T-helper 1 cell treated with Interleukin-12 subunit alpha and Interleukin-12 subunit beta and Interleukin-4 antibody, amounts not matched to agents 30 ng/mL and 1 ng/mL, for 36 hours (primary cell): ENCODE measurements around the gene ATXN3L. TPM values are rescaled to one million over a fixed set of nuclear protein-coding genes. Genes with fewer than 3 reads are reported as not detected.

ENCODE experiments used
- intact Hi-C: fragments of 100-400 bp; cut with micrococcal nuclease; formaldehyde crosslinking; loops from one replicate; pipeline ENCODE4 v1.15.1; 2024
- total RNA-seq: library from RNA; stranded (reverse); gene quantifications from 2 replicates; pipeline ENCODE4 v1.2.3, GENCODE V29; 2022

Gene ATXN3L
- total RNA-seq, 1 donor from 2014 or later, result not detected

DNA sequence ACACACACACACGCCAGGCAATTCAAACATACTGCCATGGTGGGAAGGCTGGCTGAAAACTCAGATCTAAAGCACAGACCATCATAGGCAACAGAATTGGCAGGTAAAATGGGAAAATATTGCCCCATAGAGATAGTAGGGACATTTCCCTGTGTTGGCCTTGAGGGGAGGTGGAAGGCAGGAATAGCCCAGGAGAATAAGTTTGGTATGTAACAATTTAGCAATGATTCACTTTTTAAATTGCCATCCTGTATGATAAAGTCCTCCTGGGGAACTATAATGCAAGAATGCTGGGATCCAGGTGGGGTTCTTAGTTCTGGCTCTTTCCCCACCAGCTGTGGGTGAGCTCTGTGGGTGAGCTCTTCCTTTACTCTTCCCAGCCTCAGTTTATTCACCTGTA, 51.0 kb downstream of the ATXN3L start:
- intact Hi-C loops, result no loop called here

Other genes with a start within 250 kb of the ATXN3L start
- 10.1 and 11.5 TPM in 2 replicates for gene EGFL6, start 249.5 kb upstream of the ATXN3L start, total RNA-seq